ENCODE measurements around the gene PXDN.

DNA sequence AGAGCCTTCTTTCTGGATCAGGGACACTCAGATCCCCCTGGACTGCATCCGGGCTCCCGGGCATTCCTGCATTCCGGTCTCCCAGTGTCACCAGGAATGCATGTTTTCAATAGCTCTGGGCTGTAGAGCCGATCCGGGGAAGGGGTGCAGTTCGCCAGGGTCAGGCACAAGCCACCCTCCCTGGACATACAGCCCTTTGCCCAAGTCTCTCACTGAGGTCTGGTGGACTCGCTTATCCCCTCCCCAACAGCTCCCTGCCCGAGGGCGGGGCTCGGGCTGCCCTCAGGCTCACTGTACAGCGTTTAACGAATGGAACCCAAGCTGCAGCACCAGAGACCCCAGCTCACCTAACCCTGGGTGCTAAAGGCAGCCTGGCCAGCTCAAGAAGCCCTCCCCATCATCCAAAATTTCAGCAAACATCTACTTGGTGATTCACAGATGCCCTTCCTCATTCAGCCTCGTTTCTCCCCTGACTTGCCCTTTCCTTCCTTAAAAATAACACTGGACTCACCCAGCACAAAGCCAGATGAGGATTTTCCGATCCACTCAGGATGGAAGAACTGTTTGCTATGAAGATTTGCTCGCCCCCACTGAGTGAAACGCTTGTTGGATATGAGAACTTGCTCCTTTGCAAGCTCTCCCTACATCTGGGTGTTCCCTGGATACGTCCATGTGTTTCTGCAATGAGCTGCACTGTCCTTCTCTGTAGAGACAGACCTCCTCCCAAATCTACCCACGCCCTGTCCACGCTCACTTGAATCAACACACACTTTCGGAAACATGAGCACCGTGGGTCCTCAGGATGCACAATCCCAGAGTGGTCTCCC, 58.1 kb downstream of the PXDN start:
- TF ChIP-seq, protein P1, sequence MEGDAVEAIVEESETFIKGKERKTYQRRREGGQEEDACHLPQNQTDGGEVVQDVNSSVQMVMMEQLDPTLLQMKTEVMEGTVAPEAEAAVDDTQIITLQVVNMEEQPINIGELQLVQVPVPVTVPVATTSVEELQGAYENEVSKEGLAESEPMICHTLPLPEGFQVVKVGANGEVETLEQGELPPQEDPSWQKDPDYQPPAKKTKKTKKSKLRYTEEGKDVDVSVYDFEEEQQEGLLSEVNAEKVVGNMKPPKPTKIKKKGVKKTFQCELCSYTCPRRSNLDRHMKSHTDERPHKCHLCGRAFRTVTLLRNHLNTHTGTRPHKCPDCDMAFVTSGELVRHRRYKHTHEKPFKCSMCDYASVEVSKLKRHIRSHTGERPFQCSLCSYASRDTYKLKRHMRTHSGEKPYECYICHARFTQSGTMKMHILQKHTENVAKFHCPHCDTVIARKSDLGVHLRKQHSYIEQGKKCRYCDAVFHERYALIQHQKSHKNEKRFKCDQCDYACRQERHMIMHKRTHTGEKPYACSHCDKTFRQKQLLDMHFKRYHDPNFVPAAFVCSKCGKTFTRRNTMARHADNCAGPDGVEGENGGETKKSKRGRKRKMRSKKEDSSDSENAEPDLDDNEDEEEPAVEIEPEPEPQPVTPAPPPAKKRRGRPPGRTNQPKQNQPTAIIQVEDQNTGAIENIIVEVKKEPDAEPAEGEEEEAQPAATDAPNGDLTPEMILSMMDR (IDR thresholded peaks at IDR 0.05), result no peak
- TF ChIP-seq POLR2A (IDR thresholded peaks at IDR 0.05) (no peak), POLR2AphosphoS5 (IDR thresholded peaks at IDR 0.05) (no peak), EP300 (IDR thresholded peaks at IDR 0.05; ENCODE audit: low read depth) (no peak)
